GM23338 (cell line): ENCODE data around the gene CEBPB. TPM values are rescaled to one million over a fixed set of nuclear protein-coding genes. Genes with fewer than 3 reads are reported as not detected.

Experiments used
- ATAC-seq: fragments of 200-7000 bp; cut with Tn5 transposase; 3 replicates; pipeline ENCODE4 v1.9.1; 2020
- DNase-seq: peaks from one replicate; pipeline ENCODE4 v3.0.0-alpha.2; 2015; ENCODE audit warnings: low spot score
- H2AFZ ChIP-seq: fragments of 200-600 bp; sonication (generic); 2 replicates; pipeline ENCODE4 v1.8.0; 2016; ENCODE audit warnings: antibody characterized with exemption, mild to moderate bottlenecking, moderate library complexity
- H3F3A ChIP-seq: fragments of 200-600 bp; sonication (generic); replicated peaks from 2 replicates; pipeline ENCODE4 v1.8.0; 2017; ENCODE audit warnings: antibody characterized with exemption, mixed run types, low read depth
- H3K27ac ChIP-seq: fragments of 200-600 bp; sonication (generic); 2 replicates; pipeline ENCODE4 v1.6.1; 2016; ENCODE audit warnings: low read depth
- H3K27me3 ChIP-seq: fragments of 200-600 bp; sonication (generic); 2 replicates; pipeline ENCODE4 v1.8.0; 2016; ENCODE audit warnings: mild to moderate bottlenecking, mixed run types, moderate library complexity; ENCODE audit not compliant: insufficient read depth
- H3K36me3 ChIP-seq: fragments of 200-600 bp; sonication (generic); 2 replicates; pipeline ENCODE4 v1.8.0; 2016; ENCODE audit warnings: mild to moderate bottlenecking; ENCODE audit not compliant: insufficient read depth
- H3K4me1 ChIP-seq: fragments of 200-600 bp; sonication (generic); 2 replicates; pipeline ENCODE4 v1.8.0; 2016; ENCODE audit warnings: mild to moderate bottlenecking, moderate library complexity; ENCODE audit not compliant: insufficient read depth
- H3K4me2 ChIP-seq: fragments of 200-600 bp; sonication (generic); 2 replicates; pipeline ENCODE4 v1.7.1; 2017; ENCODE audit warnings: mixed run types
- H3K4me3 ChIP-seq: fragments of 200-600 bp; sonication (generic); 2 replicates; pipeline ENCODE4 v1.6.1; 2016; ENCODE audit warnings: mixed run types
- H3K79me2 ChIP-seq: fragments of 200-600 bp; sonication (generic); replicated peaks from 2 replicates; pipeline ENCODE4 v1.8.0; 2017; ENCODE audit warnings: mild to moderate bottlenecking; ENCODE audit not compliant: insufficient read depth
- H3K9me2 ChIP-seq: fragments of 200-600 bp; sonication (generic); 2 replicates; pipeline ENCODE4 v1.8.0; 2017; ENCODE audit not compliant: insufficient read depth
- H4K20me1 ChIP-seq: fragments of 200-600 bp; sonication (generic); replicated peaks from 2 replicates; pipeline ENCODE4 v1.8.0; 2017; ENCODE audit warnings: mild to moderate bottlenecking; ENCODE audit not compliant: insufficient read depth
- H3K27ac Mint-ChIP-seq: 2 replicates; pipeline ENCODE4 v1.8.0; 2020; ENCODE audit warnings: inconsistent platforms, mild to moderate bottlenecking, moderate library complexity, mixed read lengths
- H3K27me3 Mint-ChIP-seq: 3 replicates; pipeline ENCODE4 v1.8.0; 2022; ENCODE audit warnings: low read depth, mild to moderate bottlenecking, moderate library complexity, mixed read lengths, inconsistent platforms; ENCODE audit not compliant: insufficient read depth, poor library complexity
- H3K36me3 Mint-ChIP-seq: 3 replicates; pipeline ENCODE4 v1.8.0; 2021; ENCODE audit warnings: low read depth, mild to moderate bottlenecking, inconsistent platforms, moderate library complexity, mixed read lengths
- H3K4me1 Mint-ChIP-seq: 3 replicates; pipeline ENCODE4 v1.8.0; 2020; ENCODE audit warnings: mild to moderate bottlenecking, inconsistent platforms, mixed read lengths
- H3K4me3 Mint-ChIP-seq: 3 replicates; pipeline ENCODE4 v1.8.0; 2021; ENCODE audit warnings: moderate library complexity, mild to moderate bottlenecking, inconsistent platforms, mixed read lengths
- H3K9me3 Mint-ChIP-seq: 3 replicates; pipeline ENCODE4 v1.8.0; 2020; ENCODE audit warnings: moderate library complexity, mild to moderate bottlenecking, inconsistent platforms, mixed read lengths
- CREB1 ChIP-seq: fragments of 250-450 bp; sonication (Bioruptor Pico); IDR thresholded peaks from 2 replicates; pipeline ENCODE4 v1.5.0; 2020; ENCODE audit warnings: low read depth, mild to moderate bottlenecking, moderate library complexity
- EZH2 ChIP-seq: fragments of 200-600 bp; sonication (generic); IDR thresholded peaks from one replicate; pipeline ENCODE4 v1.8.0; 2017; ENCODE audit warnings: antibody characterized with exemption, mild to moderate bottlenecking, low read depth; ENCODE audit not compliant: unreplicated experiment
- NANOG ChIP-seq: IDR thresholded peaks from 2 replicates; pipeline ENCODE4 v1.6.1; 2016; ENCODE audit warnings: antibody characterized with exemption, borderline replicate concordance
- POLR2AphosphoS5 ChIP-seq: IDR thresholded peaks from 2 replicates; pipeline ENCODE4 v1.6.1; 2016; ENCODE audit warnings: antibody characterized with exemption, low read depth
- ZNF331 ChIP-seq: fragments of 250-450 bp; sonication (Bioruptor Pico); IDR thresholded peaks from 2 replicates; pipeline ENCODE4 v1.5.0; 2020; ENCODE audit warnings: low read depth, mild to moderate bottlenecking, moderate library complexity
- polyA plus RNA-seq: library from polyadenylated mRNA; unstranded; fragments of >200 nt; fragmentation: Nextera tagmentation; extraction: Ambion mirVana; gene quantifications from 2 replicates; pipeline ENCODE4 v1.2.1, GENCODE V29; 2016
- total RNA-seq: library from RNA; depleted of rRNA; stranded (reverse); fragments of >200 nt; shearing (Covaris generic); gene quantifications from 2 replicates; pipeline ENCODE4 v1.2.3, GENCODE V29; 2014
- TF ChIP-seq, protein P1 (sequence below), 2 experiments: fragments of 200-600 bp in 1 of 2; sonication (generic) in 1 of 2; conservative IDR thresholded peaks; 2 replicates each; pipeline versions ENCODE4 v1.5.1 to v1.6.1; 2016 to 2017; ENCODE audit warnings: antibody characterized with exemption in 2 of 2, low read depth in 2 of 2, mild to moderate bottlenecking in 2 of 2, moderate library complexity in 1 of 2

The CEBPB gene
- total and polyA plus RNA-seq, 2 experiments from 2014 or later = 20.6 to 25.4 TPM

DNA sequence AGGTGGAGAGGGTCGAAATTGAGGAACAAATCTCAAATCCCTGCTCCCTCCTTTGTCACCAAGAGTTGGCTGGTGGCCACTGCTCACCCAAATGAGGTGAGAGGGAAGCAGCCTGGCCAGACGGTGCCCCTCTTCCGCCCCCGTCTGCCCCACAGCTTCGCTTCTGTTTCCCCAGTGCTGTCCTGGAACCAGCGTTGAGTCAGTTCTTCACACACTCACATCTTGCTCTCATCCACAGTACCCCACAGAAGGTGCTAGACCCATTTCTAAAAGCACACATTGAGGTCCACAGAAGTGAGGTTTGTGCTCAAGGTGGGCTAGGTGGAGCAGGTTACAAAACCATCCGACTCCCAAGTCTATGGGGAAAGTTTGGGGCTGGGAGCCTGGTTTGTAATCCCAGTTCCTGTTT is 3.8 kb downstream of the CEBPB start:
- H4K20me1 ChIP-seq = no peaks in the 10 kb centered on the region; the same call in 1 of the 2 replicates
- 0 out of 2 replicates have a peak, but pooled peaks cover 8% of the 10 kb centered on the region for H3F3A ChIP-seq
- peaks cover 43% of the 10 kb centered on the region for H3K4me1 Mint-ChIP-seq
- H3K27ac Mint-ChIP-seq = no peak overlapping the region
- peaks cover 13% of the 10 kb centered on the region for H3K27me3 Mint-ChIP-seq
- peak overlapping the region; percentile 72; the same call in 1 of the 2 replicates for H3K27ac ChIP-seq
- TF ChIP-seq POLR2AphosphoS5 = peak; percentile 13; the same call in 1 of the 2 replicates
- TF ChIP-seq CREB1 = no peak
- H3K4me3 Mint-ChIP-seq = peak overlapping the region; percentile 32; the same call in 2 of the 3 replicates
- H3K9me3 Mint-ChIP-seq = peaks cover 13% of the 10 kb centered on the region
- no peaks in the 10 kb centered on the region for H3K36me3 ChIP-seq
- DNase-seq (no peak), ATAC-seq (no peak)
- peaks cover 26% of the 10 kb centered on the region for H3K36me3 Mint-ChIP-seq
- peaks cover 23% of the 10 kb centered on the region for H3K4me1 ChIP-seq
- peaks cover 29% of the 10 kb centered on the region for H3K79me2 ChIP-seq
- H3K27me3 ChIP-seq = no peaks in the 10 kb centered on the region
- H3K9me2 ChIP-seq = no peaks in the 10 kb centered on the region
- no peak overlapping the region for H2AFZ ChIP-seq
- peak overlapping the region; percentile 90; the same call in 1 of the 2 replicates for H3K4me3 ChIP-seq
- peak overlapping the region; percentile 100 for H3K4me2 ChIP-seq

GRCh38 chr20:50194831-50195523 is 4.3 kb downstream of the CEBPB start:
- Histone ChIP-seq H3K4me2 (peak overlapping the region; percentile 100; the same call in 1 of the 2 replicates), H3K4me1 (peaks cover 23% of the 10 kb centered on the region), H3K27ac (0 out of 2 replicates have a peak overlapping the region, but pooled peaks have one; percentile 26), H3K36me3 (no peaks in the 10 kb centered on the region), H3K27me3 (no peaks in the 10 kb centered on the region), H3K79me2 (peaks cover 29% of the 10 kb centered on the region), H3F3A (0 out of 2 replicates have a peak, but pooled peaks cover 8% of the 10 kb centered on the region), H4K20me1 (no peaks in the 10 kb centered on the region; the same call in 1 of the 2 replicates), H2AFZ (no peak overlapping the region), H3K4me3 (no peak overlapping the region), H3K9me2 (no peaks in the 10 kb centered on the region)
- Mint-ChIP-seq H3K4me1 (peaks cover 42% of the 10 kb centered on the region), H3K36me3 (peaks cover 32% of the 10 kb centered on the region), H3K27ac (peak overlapping the region; percentile 58; the same call in 1 of the 2 replicates), H3K4me3 (peak overlapping the region; percentile 32; the same call in 1 of the 3 replicates), H3K27me3 (peaks cover 13% of the 10 kb centered on the region), H3K9me3 (peaks cover 19% of the 10 kb centered on the region)
- TF ChIP-seq POLR2AphosphoS5 (peak; percentile 9; the same call in 1 of the 2 replicates), EZH2 (no peak)
- DNase-seq (no peak), ATAC-seq (no peak)

GRCh38 chr20:50195524-50196120 is 5.0 kb downstream of the CEBPB start:
- 0 out of 2 replicates have a peak overlapping the region, but pooled peaks have one; percentile 26 for H3K27ac ChIP-seq
- no peak for DNase-seq

More at GRCh38 chr20:50195524-50196120, 5.0 kb downstream of the CEBPB start:
- Histone ChIP-seq H3K9me2 (no peaks in the 10 kb centered on the region), H3K27me3 (no peaks in the 10 kb centered on the region), H4K20me1 (no peaks in the 10 kb centered on the region; the same call in 1 of the 2 replicates), H2AFZ (no peak overlapping the region), H3F3A (0 out of 2 replicates have a peak, but pooled peaks cover 8% of the 10 kb centered on the region), H3K4me1 (peaks cover 23% of the 10 kb centered on the region), H3K4me3 (no peak overlapping the region), H3K4me2 (no peak overlapping the region), H3K79me2 (peaks cover 29% of the 10 kb centered on the region), H3K36me3 (no peaks in the 10 kb centered on the region)
- TF ChIP-seq ZNF331 (CRISPR knock-in tag) = no peak
- TF ChIP-seq, protein P1, sequence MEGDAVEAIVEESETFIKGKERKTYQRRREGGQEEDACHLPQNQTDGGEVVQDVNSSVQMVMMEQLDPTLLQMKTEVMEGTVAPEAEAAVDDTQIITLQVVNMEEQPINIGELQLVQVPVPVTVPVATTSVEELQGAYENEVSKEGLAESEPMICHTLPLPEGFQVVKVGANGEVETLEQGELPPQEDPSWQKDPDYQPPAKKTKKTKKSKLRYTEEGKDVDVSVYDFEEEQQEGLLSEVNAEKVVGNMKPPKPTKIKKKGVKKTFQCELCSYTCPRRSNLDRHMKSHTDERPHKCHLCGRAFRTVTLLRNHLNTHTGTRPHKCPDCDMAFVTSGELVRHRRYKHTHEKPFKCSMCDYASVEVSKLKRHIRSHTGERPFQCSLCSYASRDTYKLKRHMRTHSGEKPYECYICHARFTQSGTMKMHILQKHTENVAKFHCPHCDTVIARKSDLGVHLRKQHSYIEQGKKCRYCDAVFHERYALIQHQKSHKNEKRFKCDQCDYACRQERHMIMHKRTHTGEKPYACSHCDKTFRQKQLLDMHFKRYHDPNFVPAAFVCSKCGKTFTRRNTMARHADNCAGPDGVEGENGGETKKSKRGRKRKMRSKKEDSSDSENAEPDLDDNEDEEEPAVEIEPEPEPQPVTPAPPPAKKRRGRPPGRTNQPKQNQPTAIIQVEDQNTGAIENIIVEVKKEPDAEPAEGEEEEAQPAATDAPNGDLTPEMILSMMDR (conservative IDR thresholded peaks at IDR 0.05; ENCODE audit: low read depth in 2 of 2) = no peak
- no peak for TF ChIP-seq NANOG
- no peak for ATAC-seq
- peaks cover 21% of the 10 kb centered on the region for H3K9me3 Mint-ChIP-seq
- peaks cover 13% of the 10 kb centered on the region for H3K27me3 Mint-ChIP-seq
- no peak overlapping the region; the same call in 2 of the 3 replicates for H3K4me3 Mint-ChIP-seq
- H3K4me1 Mint-ChIP-seq = peaks cover 48% of the 10 kb centered on the region
- no peak overlapping the region; the same call in 1 of the 2 replicates for H3K27ac Mint-ChIP-seq
- peaks cover 36% of the 10 kb centered on the region for H3K36me3 Mint-ChIP-seq
